H9 (cell line): ENCODE data around the gene TTLL4. TPM values are rescaled to one million over a fixed set of nuclear protein-coding genes. Genes with fewer than 3 reads are reported as not detected.

Experiments
- DNase-seq: peaks from one replicate; pipeline ENCODE4 v3.0.0-alpha.2; 2017
- H2AFZ ChIP-seq: one replicate; pipeline ENCODE4 v1.6.1; 2013; ENCODE audit warnings: mild to moderate bottlenecking, low read length, control low read depth, moderate library complexity
- H2AK5ac ChIP-seq: 2 replicates; pipeline ENCODE4 v1.6.1; 2013; ENCODE audit warnings: low read length, control low read depth, mixed read lengths; ENCODE audit not compliant: insufficient read length
- H2BK120ac ChIP-seq: one replicate; pipeline ENCODE4 v1.6.1; 2013; ENCODE audit warnings: low read depth, mild to moderate bottlenecking, low read length, control low read depth, inconsistent platforms; ENCODE audit not compliant: poor library complexity, severe bottlenecking
- H2BK12ac ChIP-seq: 2 replicates; pipeline ENCODE4 v1.6.1; 2013; ENCODE audit warnings: low read length, control low read depth, mixed read lengths, low read depth; ENCODE audit not compliant: insufficient read length
- H2BK15ac ChIP-seq: 2 replicates; pipeline ENCODE4 v1.6.1; 2013; ENCODE audit warnings: low read depth, low read length, control low read depth
- H2BK20ac ChIP-seq: one replicate; pipeline ENCODE4 v1.6.1; 2013; ENCODE audit warnings: low read depth, mild to moderate bottlenecking, low read length, control low read depth, inconsistent platforms; ENCODE audit not compliant: poor library complexity, severe bottlenecking
- H2BK5ac ChIP-seq: 2 replicates; pipeline ENCODE4 v1.6.1; 2013; ENCODE audit warnings: low read length, control low read depth, mixed read lengths; ENCODE audit not compliant: insufficient read length
- H3K14ac ChIP-seq: 2 replicates; pipeline ENCODE4 v1.6.1; 2013; ENCODE audit warnings: low read length, control low read depth; ENCODE audit not compliant: insufficient read depth
- H3K18ac ChIP-seq: 2 replicates; pipeline ENCODE4 v1.6.1; 2013; ENCODE audit warnings: low read depth, mild to moderate bottlenecking, mixed read lengths, low read length, control low read depth; ENCODE audit not compliant: insufficient read length
- H3K23ac ChIP-seq: 2 replicates; pipeline ENCODE4 v1.6.1; 2013; ENCODE audit warnings: low read length, control low read depth, mixed read lengths, low read depth; ENCODE audit not compliant: insufficient read length
- H3K23me2 ChIP-seq: 2 replicates; pipeline ENCODE4 v1.6.1; 2013; ENCODE audit warnings: low read depth, mild to moderate bottlenecking, mixed read lengths, low read length, control low read depth; ENCODE audit not compliant: insufficient read length, poor library complexity, severe bottlenecking
- H3K27ac ChIP-seq: 2 replicates; pipeline ENCODE4 v1.5.1; 2013; ENCODE audit warnings: low read length, control low read depth, mixed read lengths, low read depth; ENCODE audit not compliant: insufficient read length
- H3K27me3 ChIP-seq: 2 replicates; pipeline ENCODE4 v1.6.1; 2013; ENCODE audit warnings: low read length, control low read depth, inconsistent platforms; ENCODE audit not compliant: insufficient read depth
- H3K4ac ChIP-seq: 2 replicates; pipeline ENCODE4 v1.6.1; 2013; ENCODE audit warnings: low read depth, mild to moderate bottlenecking, control low read depth, inconsistent platforms, low read length, moderate library complexity
- H3K4me1 ChIP-seq: 2 replicates; pipeline ENCODE4 v1.6.1; 2013; ENCODE audit warnings: low read length, control low read depth, inconsistent platforms; ENCODE audit not compliant: insufficient read depth
- H3K4me2 ChIP-seq: 2 replicates; pipeline ENCODE4 v1.6.1; 2013; ENCODE audit warnings: low read length, control low read depth, mixed read lengths; ENCODE audit not compliant: insufficient read length, insufficient read depth
- H3K56ac ChIP-seq: 2 replicates; pipeline ENCODE4 v1.6.1; 2013; ENCODE audit warnings: low read depth, mild to moderate bottlenecking, mixed read lengths, low read length, control low read depth; ENCODE audit not compliant: insufficient read length
- H3K79me1 ChIP-seq: 2 replicates; pipeline ENCODE4 v1.6.1; 2013; ENCODE audit warnings: low read depth, mild to moderate bottlenecking, moderate library complexity, low read length, control low read depth, inconsistent platforms; ENCODE audit not compliant: insufficient read depth, poor library complexity, severe bottlenecking
- H3K79me2 ChIP-seq: 2 replicates; pipeline ENCODE4 v1.6.1; 2013; ENCODE audit warnings: low read length, control low read depth, inconsistent platforms; ENCODE audit not compliant: insufficient read depth
- H3K9ac ChIP-seq: 2 replicates; pipeline ENCODE4 v1.6.1; 2013; ENCODE audit warnings: low read length, control low read depth, mixed read lengths; ENCODE audit not compliant: insufficient read length; ENCODE audit errors: extremely low read depth
- H3K9me3 ChIP-seq: one replicate; pipeline ENCODE4 v1.6.1; 2013; ENCODE audit warnings: low read depth, low read length, inconsistent platforms; ENCODE audit not compliant: control insufficient read depth
- H3T11ph ChIP-seq: one replicate; pipeline ENCODE4 v1.6.1; 2013; ENCODE audit warnings: mild to moderate bottlenecking, low read length, control low read depth, inconsistent platforms
- H4K20me1 ChIP-seq: one replicate; pipeline ENCODE4 v1.6.1; 2013; ENCODE audit not compliant: control insufficient read depth, insufficient read length, insufficient read depth
- H4K5ac ChIP-seq: 2 replicates; pipeline ENCODE4 v1.6.1; 2013; ENCODE audit warnings: low read depth, mild to moderate bottlenecking, mixed read lengths, low read length, control low read depth; ENCODE audit not compliant: insufficient read length
- H4K8ac ChIP-seq: replicated peaks from 2 replicates; pipeline ENCODE4 v1.6.1; 2013; ENCODE audit warnings: low read length, control low read depth, mixed read lengths, low read depth; ENCODE audit not compliant: insufficient read length
- H4K91ac ChIP-seq: 2 replicates; pipeline ENCODE4 v1.6.1; 2013; ENCODE audit warnings: low read depth, mild to moderate bottlenecking, moderate library complexity, mixed read lengths, low read length, control low read depth; ENCODE audit not compliant: insufficient read length
- H3K27ac Mint-ChIP-seq, 3 experiments: 2 replicates in 2 of 3; 3 replicates in 1 of 3; pipeline ENCODE4 v1.8.0; 2020 to 2021; ENCODE audit warnings: mixed read lengths in 3 of 3, mild to moderate bottlenecking in 1 of 3, moderate library complexity in 1 of 3
- H3K27me3 Mint-ChIP-seq: 2 replicates; pipeline ENCODE4 v1.8.0; 2021; ENCODE audit warnings: low read depth, mild to moderate bottlenecking, moderate library complexity, mixed read lengths
- H3K36me3 Mint-ChIP-seq, 3 experiments: 2 replicates in 2 of 3; 3 replicates in 1 of 3; pipeline ENCODE4 v1.8.0; 2020 to 2021; ENCODE audit warnings: low read depth in 3 of 3, mixed read lengths in 3 of 3; ENCODE audit not compliant: insufficient read depth in 1 of 3
- H3K4me1 Mint-ChIP-seq, 2 experiments: 2 replicates each; pipeline ENCODE4 v1.8.0; 2020; ENCODE audit warnings: mixed read lengths in 2 of 2
- H3K4me3 Mint-ChIP-seq, 2 experiments: 2 replicates in 1 of 2; 3 replicates in 1 of 2; pipeline ENCODE4 v1.8.0; 2020 to 2021; ENCODE audit warnings: mild to moderate bottlenecking in 2 of 2, mixed read lengths in 2 of 2, moderate library complexity in 1 of 2
- H3K9me3 Mint-ChIP-seq, 2 experiments: 2 replicates in 1 of 2; 3 replicates in 1 of 2; pipeline ENCODE4 v1.8.0; 2020; ENCODE audit warnings: mild to moderate bottlenecking in 2 of 2, mixed read lengths in 2 of 2, moderate library complexity in 1 of 2
- CTCF ChIP-seq: fragments of 200-600 bp; sonication (generic); conservative IDR thresholded peaks from 3 replicates; pipeline ENCODE4 v1.8.0; 2021; ENCODE audit warnings: antibody characterized with exemption, mild to moderate bottlenecking
- WGBS: extraction: QIAGEN DNeasy Blood & Tissue Kit; methylation state at CpG from one replicate; pipeline ENCODE4 v1.1.7; 2013; ENCODE audit warnings: missing lambda C conversion rate, low lambda C conversion rate, mixed read lengths; ENCODE audit not compliant: insufficient read length; ENCODE audit errors: extremely low coverage; 5-methylcytosine and 5-hydroxymethylcytosine counted together
- total RNA-seq: library from RNA; stranded (reverse); gene quantifications from 2 replicates; pipeline ENCODE4 v1.2.1, GENCODE V29; 2021

Gene TTLL4
- total RNA-seq, 1 experiment from 2014 or later = 96.4 TPM

GRCh38 chr2:218802386-218802994 is 91.9 kb downstream of the TTLL4 start:
- H3K27me3 ChIP-seq = no peaks in the 10 kb centered on the region
- no peak overlapping the region for H3K4me3 Mint-ChIP-seq
- no peak overlapping the region for H3K4ac ChIP-seq
- peaks cover 3% of the 10 kb centered on the region; the same call in 1 of the 2 replicates for H3K27me3 Mint-ChIP-seq
- no peak overlapping the region for H2BK20ac ChIP-seq
- no peak overlapping the region for H2BK12ac ChIP-seq
- no peak for DNase-seq
- no peaks in the 10 kb centered on the region for H3K23me2 ChIP-seq
- H3K36me3 Mint-ChIP-seq = peaks cover 5 to 15% (median 8%) of the 10 kb centered on the region in 3 experiments
- TF ChIP-seq CTCF = no peak
- no peak overlapping the region for H3K27ac ChIP-seq
- no peaks in the 10 kb centered on the region for H3K79me1 ChIP-seq
- no peak overlapping the region for H4K91ac ChIP-seq
- peaks cover 27 to 32% of the 10 kb centered on the region in 2 experiments for H3K4me1 Mint-ChIP-seq
- no peak overlapping the region for H3K9ac ChIP-seq
- H3K27ac Mint-ChIP-seq = no peak overlapping the region
- no peak overlapping the region for H2BK15ac ChIP-seq
- peaks cover 3% of the 10 kb centered on the region; the same call in 1 of the 2 replicates for H3K4me1 ChIP-seq
- H3K18ac ChIP-seq = no peak overlapping the region
- H4K20me1 ChIP-seq = no peaks in the 10 kb centered on the region
- no peak overlapping the region for H3K56ac ChIP-seq
- H2BK120ac ChIP-seq = no peak overlapping the region
- peaks cover 12 to 16% of the 10 kb centered on the region in 2 experiments for H3K9me3 Mint-ChIP-seq
- H3K23ac ChIP-seq = no peak overlapping the region
- H2BK5ac ChIP-seq = no peak overlapping the region
- H4K8ac ChIP-seq = no peak overlapping the region
- H3T11ph ChIP-seq = no peak overlapping the region
- no peaks in the 10 kb centered on the region for H3K9me3 ChIP-seq
- no CpG with 5 or more reads among the region's 4 CpGs for WGBS
- no peak overlapping the region for H4K5ac ChIP-seq
- H3K79me2 ChIP-seq = no peaks in the 10 kb centered on the region
- no peak overlapping the region for H3K4me2 ChIP-seq
- no peak overlapping the region for H2AK5ac ChIP-seq
- H3K14ac ChIP-seq = no peak overlapping the region
- H2AFZ ChIP-seq = no peak overlapping the region
